Pancreas (tissue), 10 donors: ENCODE results near the gene RFX6. TPM values are rescaled to one million over a fixed set of nuclear protein-coding genes. Genes with fewer than 3 reads are reported as not detected.

Source experiments
- ATAC-seq, 4 donors: fragments of 200-7000 bp; cut with Tn5 transposase; one replicate each; pipeline versions ENCODE4 v1.8.0 to v1.9.1; 2020; ENCODE audit warnings: mild to moderate bottlenecking in 4 of 4, moderate library complexity in 4 of 4
- DNase-seq, 6 donors: peaks; one replicate each; pipeline ENCODE4 v3.0.0-alpha.2; 2020
- FAIRE-seq: peaks from 2 replicates; lab custom pipeline; 2012; peaks lifted over from hg19 to GRCh38; lab: Jason Lieb, UNC
- H3K27ac ChIP-seq, 4 donors: fragments of 200-600 bp; sonication (generic); 1 replicate in 3 of 4; 2 replicates in 1 of 4; pipeline versions ENCODE4 v1.5.0 to v1.8.0; 2020
- H3K27me3 ChIP-seq, 4 donors: fragments of 200-600 bp; one replicate each; pipeline ENCODE4 v1.8.0; 2021
- H3K36me3 ChIP-seq, 3 donors: fragments of 200-600 bp; sonication (generic) in 1 of 3; one replicate each; pipeline versions ENCODE4 v1.5.0 to v1.8.0; 2020 to 2021
- H3K4me1 ChIP-seq, 3 donors: fragments of 200-600 bp; one replicate each; pipeline ENCODE4 v1.8.0; 2021
- H3K4me3 ChIP-seq, 4 donors: fragments of 200-600 bp; sonication (generic) in 2 of 4; one replicate each; pipeline versions ENCODE4 v1.5.0 to v1.8.0; 2020 to 2021
- H3K9me3 ChIP-seq, 4 donors: fragments of 200-600 bp; one replicate each; pipeline ENCODE4 v1.8.0; 2021
- WGBS, 2 donors: extraction: QIAGEN DNeasy Blood & Tissue Kit; methylation state at CpG; one replicate each; pipeline ENCODE4 v1.1.7; 2013; 5-methylcytosine and 5-hydroxymethylcytosine counted together
- intact Hi-C, 3 donors: fragments of 100-400 bp; cut with DNase I; formaldehyde crosslinking; loops; one replicate each; pipeline versions ENCODE4 v1.11.1 to v1.14.2; 2022
- polyA plus RNA-seq, 2 donors: library from polyadenylated mRNA; stranded (reverse); fragments of 200-250 nt; gene quantifications; one replicate each; pipeline ENCODE4 v1.2.3, GENCODE V29; 2013
- total RNA-seq, 6 donors: library from RNA; stranded (reverse); fragmentation: NEBNext Ultra II Directional in 4 of 6; extraction: Animal tissue kit (Norgen Biotek cat#: 25700) in 4 of 6; gene quantifications; one replicate each; pipeline versions ENCODE4 v1.2.1 to v1.2.4, GENCODE V29; 2021 to 2023
- TF ChIP-seq, protein P1 (sequence below), 4 donors: fragments of 200-600 bp; sonication (generic) in 3 of 4; IDR thresholded peaks; one replicate each; pipeline versions ENCODE4 v1.5.0 to v1.8.0; 2021; ENCODE audit warnings: antibody characterized with exemption in 4 of 4
- donor health status: healthy with polysubstance abuse.
- donor health status: DM: no; HTN: no; CAD: no; lungs with moderate emphysema.
- donor health status: DM: no; HTN: no; CAD: no.
- donor health status: control.
- donor health status: control.
- donor health status: Bipolar disorder and iron deficiency.
- donor health status: DM: yes; HTN: yes; CAD: no.
- donor health status: DM: no; HTN: no; CAD: no.
- donor health status: DM: no; HTN: no; CAD: no.
- donor health status: DM: yes; HTN: yes; CAD: no.

RFX6 gene
- total and polyA plus RNA-seq, 8 donors, result 0.51 to 20.8 (median 2.3) TPM

DNA sequence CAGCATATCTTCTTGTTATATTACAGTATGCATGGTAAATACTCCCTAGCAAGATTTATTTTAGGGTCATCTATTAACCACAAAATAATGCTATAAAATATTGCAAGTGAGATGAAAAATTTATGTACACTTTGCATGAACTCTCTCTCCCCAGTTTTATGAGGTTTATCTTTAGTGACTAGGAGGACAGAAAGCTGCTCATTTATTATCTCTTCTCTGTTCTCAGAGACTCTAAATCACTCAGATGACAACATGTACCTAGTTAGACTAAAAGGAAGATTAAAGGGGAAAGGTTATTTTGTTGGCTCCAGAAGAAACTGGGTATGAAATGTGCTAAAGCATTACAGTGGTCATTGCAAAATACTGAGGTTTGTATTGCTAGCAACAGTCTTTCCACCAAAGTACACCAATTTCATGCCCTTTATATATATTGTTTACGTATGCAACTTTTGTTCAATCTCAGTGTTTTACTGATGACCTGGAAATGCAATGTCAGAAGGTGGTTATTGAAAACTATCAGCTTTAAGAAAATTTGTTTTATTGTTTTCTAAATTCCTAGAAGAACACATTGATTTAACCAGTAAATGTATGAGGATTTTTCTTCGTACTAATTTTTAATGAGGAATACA, 11.8 kb downstream of the RFX6 start:
- FAIRE-seq (no peak), DNase-seq (no peak), ATAC-seq (no peak)
- Histone ChIP-seq H3K4me1 (no peaks in the 10 kb centered on the region), H3K27me3 (no peaks in the 10 kb centered on the region), H3K9me3 (no peaks in the 10 kb centered on the region), H3K4me3 (no peak overlapping the region), H3K36me3 (no peaks in the 10 kb centered on the region), H3K27ac (no peak overlapping the region)
- intact Hi-C loops, result no loop called here
- TF ChIP-seq, protein P1, sequence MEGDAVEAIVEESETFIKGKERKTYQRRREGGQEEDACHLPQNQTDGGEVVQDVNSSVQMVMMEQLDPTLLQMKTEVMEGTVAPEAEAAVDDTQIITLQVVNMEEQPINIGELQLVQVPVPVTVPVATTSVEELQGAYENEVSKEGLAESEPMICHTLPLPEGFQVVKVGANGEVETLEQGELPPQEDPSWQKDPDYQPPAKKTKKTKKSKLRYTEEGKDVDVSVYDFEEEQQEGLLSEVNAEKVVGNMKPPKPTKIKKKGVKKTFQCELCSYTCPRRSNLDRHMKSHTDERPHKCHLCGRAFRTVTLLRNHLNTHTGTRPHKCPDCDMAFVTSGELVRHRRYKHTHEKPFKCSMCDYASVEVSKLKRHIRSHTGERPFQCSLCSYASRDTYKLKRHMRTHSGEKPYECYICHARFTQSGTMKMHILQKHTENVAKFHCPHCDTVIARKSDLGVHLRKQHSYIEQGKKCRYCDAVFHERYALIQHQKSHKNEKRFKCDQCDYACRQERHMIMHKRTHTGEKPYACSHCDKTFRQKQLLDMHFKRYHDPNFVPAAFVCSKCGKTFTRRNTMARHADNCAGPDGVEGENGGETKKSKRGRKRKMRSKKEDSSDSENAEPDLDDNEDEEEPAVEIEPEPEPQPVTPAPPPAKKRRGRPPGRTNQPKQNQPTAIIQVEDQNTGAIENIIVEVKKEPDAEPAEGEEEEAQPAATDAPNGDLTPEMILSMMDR (IDR thresholded peaks at IDR 0.05), result no peak
- 79 to 90% methylated on average over 2 of the region's 2 CpGs for WGBS, 2 donors

DNA sequence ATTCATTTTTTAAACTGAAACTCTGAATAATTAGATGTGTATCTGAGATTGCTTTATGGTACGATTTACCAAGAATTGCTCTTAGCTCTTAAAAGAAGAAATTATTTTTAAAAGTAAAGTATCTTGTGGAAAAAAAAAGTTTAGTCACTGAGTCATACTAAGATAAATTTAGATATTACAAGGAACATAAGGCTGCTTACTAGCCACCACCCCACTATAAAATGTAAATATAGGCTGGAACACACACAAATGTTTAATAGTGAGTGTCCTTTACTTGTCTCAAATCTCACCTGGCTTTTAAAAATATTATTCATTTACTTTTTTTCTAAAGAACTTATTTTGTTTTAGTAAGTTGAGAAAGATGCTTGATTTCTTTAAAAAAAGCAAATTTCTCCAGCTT, 17.6 kb downstream of the RFX6 start:
- H3K4me3 ChIP-seq, result no peak overlapping the region
- 72 to 80% methylated on average over 1 of the region's 1 CpG for WGBS, 2 donors
- ATAC-seq, result no peak
- intact Hi-C loops, result no loop called here
- no peak for FAIRE-seq
- H3K27ac ChIP-seq, result no peak overlapping the region
- no peaks in the 10 kb centered on the region for H3K36me3 ChIP-seq
- no peaks in the 10 kb centered on the region for H3K27me3 ChIP-seq
- TF ChIP-seq, protein P1 (IDR thresholded peaks at IDR 0.05), result no peak
- no peak for DNase-seq
- no peaks in the 10 kb centered on the region for H3K4me1 ChIP-seq
- H3K9me3 ChIP-seq, result no peaks in the 10 kb centered on the region

DNA sequence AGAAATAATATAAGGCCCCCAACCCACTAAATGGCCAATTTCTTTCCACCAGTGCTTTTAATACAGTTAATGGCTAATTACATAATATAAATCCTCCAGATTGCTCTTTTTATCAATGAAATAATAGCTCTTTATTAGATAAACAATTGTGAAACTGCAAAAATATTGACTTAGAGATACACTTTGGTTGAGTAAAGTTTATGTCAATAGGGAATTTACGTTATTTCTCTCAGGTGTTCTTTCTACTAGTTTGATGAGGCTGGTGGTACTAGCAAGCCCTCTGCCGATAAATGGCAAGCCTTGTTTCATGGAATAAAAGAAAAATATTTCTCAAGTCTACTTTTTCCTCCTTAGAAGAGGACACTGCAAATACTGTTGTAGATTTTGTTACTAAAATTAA, 18.9 kb downstream of the RFX6 start:
- FAIRE-seq (no peak), ATAC-seq (no peak), DNase-seq (no peak)
- H3K9me3 ChIP-seq, result no peaks in the 10 kb centered on the region
- no peaks in the 10 kb centered on the region for H3K36me3 ChIP-seq
- no peaks in the 10 kb centered on the region for H3K4me1 ChIP-seq
- WGBS, 2 donors, result 43% methylated on average over 2 of the region's 2 CpGs
- no peaks in the 10 kb centered on the region for H3K27me3 ChIP-seq
- no peak overlapping the region for H3K4me3 ChIP-seq
- TF ChIP-seq, protein P1 (IDR thresholded peaks at IDR 0.05), result no peak
- intact Hi-C loops, result no loop called here
- no peak overlapping the region for H3K27ac ChIP-seq

DNA sequence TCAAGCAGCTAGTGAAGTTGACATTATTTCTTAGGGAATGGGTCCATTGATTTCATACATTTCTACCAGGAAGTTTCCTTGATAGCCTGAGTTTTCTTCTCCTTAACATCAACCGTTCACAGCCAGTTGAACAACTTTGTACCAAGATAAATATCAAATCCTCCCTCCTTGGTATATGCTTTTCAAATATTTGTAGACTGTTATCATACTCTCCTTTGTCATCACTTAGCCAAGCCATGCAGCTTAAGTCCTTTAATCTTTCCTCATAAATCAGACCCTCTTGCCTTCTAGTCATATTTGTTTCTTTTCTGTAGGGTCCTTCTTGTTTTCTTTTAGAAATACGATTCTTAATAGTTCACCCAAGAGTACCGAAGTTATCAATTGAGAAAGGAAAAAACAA, 25.6 kb downstream of the RFX6 start:
- no peak for FAIRE-seq
- no peak for DNase-seq
- intact Hi-C loops, result no loop called here
- no peaks in the 10 kb centered on the region for H3K4me1 ChIP-seq
- H3K27ac ChIP-seq, result no peak overlapping the region
- ATAC-seq, result no peak
- H3K36me3 ChIP-seq, result no peaks in the 10 kb centered on the region
- no peaks in the 10 kb centered on the region for H3K9me3 ChIP-seq
- no peaks in the 10 kb centered on the region for H3K27me3 ChIP-seq
- H3K4me3 ChIP-seq, result no peak overlapping the region
- TF ChIP-seq, protein P1 (IDR thresholded peaks at IDR 0.05), result no peak
- WGBS, 2 donors, result 20 to 24% methylated on average over 3 of the region's 3 CpGs

DNA sequence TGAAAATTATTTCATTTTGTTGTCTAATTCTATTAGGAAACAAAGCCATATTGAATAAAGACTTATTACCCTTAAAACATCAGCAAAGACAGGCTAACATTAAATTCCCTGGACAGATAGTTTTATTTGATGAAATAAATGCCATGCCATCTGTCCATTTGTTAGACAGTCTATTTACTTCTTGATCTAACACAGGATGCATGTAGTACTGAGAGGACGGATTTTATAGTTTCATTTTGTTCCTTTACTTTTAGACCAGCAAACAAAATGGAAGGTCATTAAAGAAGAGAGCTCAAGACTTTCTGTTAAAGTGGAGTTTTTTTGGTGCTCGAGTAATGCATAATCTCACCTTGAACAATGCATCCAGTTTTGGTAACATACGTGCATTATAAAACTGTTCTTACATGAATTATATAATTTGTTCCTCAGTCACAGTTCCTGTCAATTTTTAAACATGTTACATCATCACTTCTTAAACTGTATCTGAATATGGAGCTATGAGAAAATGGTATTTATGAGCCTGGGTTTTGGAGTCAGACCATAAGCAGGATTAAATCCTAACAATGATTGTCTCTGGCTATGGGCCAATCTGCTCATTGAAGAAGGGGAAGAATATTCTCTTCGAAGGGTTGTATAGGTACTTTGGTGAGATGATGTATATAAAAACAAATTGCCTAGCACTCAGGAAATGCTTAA, 46.0 kb downstream of the RFX6 start:
- TF ChIP-seq, protein P1 (IDR thresholded peaks at IDR 0.05), result no peak
- FAIRE-seq (no peak), DNase-seq (no peak), ATAC-seq (no peak)
- intact Hi-C loops, result no loop called here
- Histone ChIP-seq H3K9me3 (no peaks in the 10 kb centered on the region), H3K36me3 (no peaks in the 10 kb centered on the region), H3K4me1 (no peaks in the 10 kb centered on the region), H3K27me3 (no peaks in the 10 kb centered on the region), H3K27ac (no peak overlapping the region), H3K4me3 (no peak overlapping the region)
- 60 to 65% methylated on average over 4 of the region's 4 CpGs for WGBS, 2 donors
